Fibroblast of skin of right biceps (primary cell): Measurements from ENCODE around the gene RNF144A.

Source experiments
- DNase-seq: peaks from one replicate; pipeline ENCODE4 v3.0.0-alpha.2; 2013

RNF144A gene

DNA sequence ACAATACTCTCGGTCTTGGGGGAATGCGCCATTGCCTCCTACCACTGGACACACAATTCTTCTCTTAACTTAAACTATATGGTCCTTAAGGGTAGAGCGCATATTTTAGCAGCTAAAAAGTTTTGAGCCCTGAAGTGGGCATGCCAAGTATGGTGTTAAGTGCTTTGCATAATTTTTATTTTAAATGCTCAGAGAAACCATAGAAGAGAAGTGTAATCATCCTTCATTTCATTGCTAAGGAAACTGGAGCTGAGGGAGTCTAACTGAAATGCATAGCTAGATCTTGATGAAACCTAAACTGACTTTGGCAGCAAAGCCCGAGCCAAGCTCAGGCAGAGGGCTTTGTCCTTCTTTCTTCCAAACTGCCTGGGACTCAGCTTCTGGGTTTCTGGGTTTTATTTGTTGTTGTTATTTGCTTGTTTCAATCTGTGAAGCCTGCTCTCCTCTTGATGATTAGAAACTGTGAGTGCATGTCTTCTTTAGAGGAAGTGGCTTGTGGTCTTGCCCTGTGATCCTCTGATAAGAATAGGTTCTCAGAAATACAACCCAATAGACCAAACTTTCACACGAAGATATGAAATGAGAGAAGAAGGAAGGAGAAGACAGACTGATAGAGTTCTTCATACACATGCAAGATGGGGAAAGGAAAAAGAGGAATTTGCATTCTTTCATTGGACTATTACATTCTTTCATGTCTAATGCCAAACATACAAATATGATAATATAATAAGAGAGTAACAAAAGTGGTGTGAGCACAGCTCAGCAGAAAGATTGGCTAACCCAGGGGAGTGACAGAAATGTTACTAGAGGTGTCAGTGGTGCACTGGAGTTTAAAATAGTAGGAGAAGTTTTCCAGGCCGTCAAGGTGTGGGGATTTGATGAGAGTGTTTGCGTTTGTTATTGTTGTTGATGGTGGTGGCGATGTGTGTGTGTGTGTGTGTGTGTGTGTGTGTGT, 7.5 kb upstream of the RNF144A start:
- no peak for DNase-seq

DNA sequence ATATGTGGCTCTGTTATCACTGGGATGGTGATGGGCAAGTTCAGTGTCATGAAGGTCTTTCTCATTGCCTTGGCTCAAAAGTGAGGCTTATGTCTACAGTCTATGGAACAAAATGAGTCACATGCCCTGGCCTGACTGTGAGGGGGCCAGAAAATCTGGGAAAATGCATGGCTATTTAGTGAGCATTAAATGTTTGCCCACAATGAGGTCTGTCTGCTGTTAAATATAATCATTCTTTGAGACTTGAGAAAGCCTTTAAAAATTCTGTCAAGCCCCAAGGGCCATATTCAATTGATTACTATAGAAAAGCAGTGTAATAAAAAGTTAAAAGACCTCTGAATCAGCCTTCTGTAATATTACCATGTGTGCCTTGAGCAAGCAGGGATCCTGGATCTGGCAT, 5.5 kb upstream of the RNF144A start:
- DNase-seq, result no peak

DNA sequence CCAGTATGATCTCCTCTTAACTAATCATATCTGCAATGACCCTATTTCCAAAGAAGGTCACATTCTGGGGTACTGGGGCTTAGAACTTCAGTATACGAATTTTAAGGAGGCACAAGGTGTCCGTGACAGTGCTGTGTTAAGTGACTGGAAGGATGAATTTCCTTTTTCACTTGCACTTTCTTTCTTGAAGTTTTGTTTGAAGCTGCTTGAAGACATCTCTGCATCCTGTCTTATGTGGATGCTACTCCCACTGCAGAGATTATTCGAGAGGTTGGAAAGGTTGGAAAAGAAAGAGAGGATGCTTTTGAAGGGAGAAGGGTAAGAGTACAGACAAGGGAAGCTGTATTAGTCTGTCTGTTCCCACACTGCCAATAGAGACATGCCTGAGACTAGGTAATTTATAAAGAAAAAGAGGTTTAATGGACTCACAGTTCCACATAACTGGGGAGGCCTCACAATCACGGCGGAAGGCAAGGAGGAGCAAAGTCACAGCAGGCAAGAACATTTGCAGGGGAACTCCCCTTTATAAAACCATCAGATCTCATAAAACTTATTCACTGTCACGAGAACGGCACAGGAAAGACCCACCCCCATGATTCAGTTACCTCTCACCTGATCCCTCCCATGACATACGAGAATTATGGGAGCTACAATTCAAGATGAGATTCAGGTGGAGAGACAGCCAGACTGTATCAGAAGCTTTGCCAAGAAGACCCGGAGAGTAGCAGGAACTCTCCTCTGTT, 3.6 kb upstream of the RNF144A start:
- no peak for DNase-seq

DNA sequence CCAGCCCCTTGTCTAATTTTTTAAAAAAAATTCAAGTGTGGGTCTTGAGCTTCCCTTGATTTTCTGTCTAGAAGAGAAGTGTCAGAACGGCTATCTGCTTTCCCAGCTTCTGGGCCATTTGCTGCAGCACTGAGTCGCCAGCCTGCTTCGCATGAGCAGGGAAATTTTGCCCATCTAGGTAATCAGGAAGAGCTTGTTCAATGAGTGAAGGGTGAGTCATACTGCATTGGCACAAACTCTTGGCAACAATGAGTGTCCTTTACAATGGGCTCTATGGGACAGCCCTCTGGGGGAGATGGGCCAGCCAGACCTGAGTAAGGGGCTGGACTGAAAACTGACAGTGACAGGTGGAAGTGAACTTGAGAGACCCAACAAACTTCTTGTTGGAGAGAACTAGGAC, 2.4 kb upstream of the RNF144A start:
- peak; percentile 30 for DNase-seq

DNA sequence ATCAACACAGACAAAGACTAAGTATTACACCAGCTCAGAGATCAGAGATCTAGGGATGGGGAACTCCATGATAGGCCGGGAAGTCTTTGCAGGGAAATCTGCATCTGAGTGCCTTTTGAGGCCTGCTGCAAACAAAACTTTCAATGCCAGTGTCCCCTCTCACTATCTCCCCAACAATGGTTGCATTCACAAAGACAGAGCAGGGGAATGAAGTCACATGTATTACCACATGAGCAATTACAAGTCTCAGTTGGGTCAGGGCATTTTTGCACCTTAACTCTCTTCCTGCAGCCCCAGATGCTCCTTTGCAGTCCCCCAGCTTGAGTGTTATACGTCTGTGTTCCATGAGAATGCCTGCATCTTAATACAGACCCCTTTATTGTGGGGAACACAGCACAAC, 1.8 kb upstream of the RNF144A start:
- DNase-seq, result no peak

DNA sequence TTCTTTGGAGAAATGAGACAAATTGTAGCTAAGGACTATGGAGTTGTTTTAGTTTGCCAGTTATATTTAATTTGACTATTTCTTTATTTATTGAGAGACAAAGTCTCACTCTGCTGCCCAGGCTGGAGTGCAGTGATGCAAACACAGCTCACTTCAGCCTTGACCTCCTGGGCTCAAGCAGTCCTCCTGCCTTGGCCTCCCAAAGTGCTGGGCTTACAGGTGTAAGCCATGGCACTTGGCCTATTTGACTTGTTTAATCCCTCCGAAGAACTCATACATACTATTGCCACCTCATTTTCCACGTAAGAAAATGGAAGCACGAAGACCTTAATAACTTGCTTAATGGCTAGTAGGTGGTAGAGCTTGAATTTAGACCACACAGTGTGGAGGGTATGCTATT, 988 bp upstream of the RNF144A start:
- DNase-seq, result no peak

DNA sequence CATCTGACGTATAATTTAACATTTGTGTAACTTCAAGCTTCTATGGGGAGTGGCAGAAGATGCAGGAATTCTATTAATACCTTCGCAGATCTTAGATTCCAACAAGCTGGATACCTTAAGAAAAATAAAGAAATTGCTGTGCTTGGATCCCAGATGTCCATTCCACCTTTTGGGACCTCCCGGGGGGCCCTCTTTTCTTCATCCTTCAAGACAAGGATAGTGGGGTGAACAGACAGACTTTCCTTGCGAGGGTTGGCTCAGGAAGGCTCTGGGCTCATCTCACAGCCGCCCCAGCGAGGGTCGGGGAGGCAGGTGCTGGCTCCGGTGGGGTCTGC, 509 bp upstream of the RNF144A start:
- no peak for DNase-seq

DNA sequence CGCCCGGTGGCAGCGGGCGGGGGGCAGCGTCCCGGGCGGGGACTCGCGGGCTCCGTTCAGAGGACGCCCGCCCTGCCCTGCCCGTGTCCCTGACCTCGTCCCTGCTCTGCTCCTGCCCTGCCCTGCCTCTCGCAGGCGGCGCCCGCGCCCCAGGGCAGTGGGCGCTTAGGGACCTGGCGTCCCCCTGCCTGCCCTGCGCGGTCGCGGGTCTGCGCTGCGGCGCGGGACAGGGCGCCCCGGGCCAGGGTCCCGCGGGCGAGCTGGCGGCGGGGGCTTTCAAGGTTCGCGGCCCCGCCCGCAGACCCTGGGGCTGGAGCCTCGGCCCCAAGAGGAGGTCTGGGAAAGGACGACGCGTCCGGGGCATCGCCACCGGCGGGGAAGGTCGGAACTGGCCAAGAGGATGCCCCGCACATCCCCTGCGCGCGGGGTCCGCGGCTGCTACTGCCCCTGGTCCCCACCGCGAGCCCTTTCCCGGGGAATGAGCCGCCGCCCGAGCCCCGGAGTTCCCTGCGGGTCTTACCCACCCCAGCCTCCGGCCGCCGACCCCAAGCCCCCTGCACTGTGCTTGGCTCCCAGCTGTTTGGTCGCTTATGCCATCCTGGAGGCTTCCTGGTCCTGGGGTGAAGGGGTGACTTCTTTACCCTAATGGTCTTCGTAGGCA, 679 bp downstream of the RNF144A start:
- DNase-seq, result no peak

DNA sequence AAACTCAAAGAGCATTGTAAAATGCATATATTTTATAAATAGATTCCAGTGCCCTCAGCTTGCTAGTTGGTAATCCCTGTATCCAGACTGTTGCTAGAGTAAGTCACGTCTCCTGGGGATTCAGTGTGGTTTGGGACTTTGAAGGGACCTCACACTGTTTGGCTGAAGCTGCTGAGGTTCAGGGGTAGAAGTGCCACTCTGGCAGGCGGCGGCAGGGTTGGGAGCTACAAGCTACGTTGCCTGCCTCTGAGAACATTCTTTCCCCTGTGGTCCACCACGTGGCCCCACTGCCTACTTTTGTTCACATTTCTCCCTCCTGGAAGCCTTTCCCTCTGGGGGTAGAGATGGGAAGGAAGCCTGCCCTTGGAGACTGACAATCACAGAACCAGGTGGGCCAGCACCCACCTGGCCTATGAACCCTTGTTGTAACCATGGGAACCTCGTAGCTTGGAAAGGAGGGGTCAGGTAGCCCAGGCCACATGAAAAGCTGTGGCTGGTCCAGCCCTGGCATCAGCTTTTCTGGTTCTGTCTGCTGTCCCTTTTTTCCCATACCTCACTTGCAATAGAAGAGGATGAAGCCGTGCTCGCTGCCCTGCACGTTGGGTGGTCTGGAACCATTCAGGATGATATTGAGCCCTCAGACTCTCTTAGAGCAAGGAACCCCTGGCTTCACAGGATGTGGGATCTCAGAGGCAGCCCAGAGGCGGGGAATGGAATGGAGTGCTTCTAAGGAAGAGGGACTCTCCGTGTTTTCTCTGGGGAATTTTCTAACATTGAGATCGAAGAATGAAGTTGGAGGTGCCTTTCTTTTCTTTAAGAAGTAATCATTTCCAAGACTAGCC, 2.9 kb downstream of the RNF144A start:
- DNase-seq, result peak; percentile 31

DNA sequence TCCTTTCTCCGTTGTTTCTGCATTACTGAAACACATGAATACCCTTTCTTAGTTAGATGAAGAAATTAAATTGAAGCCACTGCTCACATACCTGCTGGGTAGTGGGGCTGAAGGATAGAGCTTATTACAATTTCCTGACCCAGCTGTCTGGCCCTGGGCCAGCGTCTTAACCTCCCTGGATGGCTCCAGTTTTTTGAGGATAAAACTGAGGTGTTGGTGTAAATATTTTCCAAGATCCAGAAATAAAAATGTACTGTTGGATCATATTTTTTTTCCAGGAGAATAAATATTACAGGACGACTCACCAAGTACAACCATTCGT, 3.5 kb downstream of the RNF144A start:
- DNase-seq, result no peak

DNA sequence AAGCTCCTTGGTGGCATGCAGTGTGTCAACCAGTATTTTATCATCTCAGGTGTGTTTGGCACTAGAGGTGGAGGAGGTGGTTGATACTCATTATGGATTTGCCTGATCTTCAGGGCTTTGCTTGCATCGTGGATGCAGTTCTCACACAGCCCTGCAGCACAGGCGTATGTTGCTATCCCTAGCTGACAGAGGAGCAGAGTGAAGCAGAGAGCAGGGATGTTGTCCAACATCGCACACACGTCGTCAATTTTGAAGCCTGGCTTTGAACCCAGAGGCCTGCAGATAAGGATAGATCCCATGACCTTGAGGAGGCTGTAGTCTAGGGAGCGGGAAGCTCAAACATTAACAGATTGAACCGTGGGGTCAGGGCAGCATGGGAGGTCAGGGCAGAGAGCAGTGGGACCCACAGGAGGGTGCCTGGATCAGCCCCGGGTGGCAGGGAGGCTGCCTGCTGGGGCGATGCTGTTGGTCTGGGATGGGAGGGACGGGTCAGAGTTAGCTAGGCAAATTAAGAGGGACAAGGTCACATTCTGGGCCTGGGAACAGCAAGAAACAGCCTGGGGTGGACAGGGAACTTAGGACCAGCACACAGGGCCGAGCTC, 4.2 kb downstream of the RNF144A start:
- no peak for DNase-seq

DNA sequence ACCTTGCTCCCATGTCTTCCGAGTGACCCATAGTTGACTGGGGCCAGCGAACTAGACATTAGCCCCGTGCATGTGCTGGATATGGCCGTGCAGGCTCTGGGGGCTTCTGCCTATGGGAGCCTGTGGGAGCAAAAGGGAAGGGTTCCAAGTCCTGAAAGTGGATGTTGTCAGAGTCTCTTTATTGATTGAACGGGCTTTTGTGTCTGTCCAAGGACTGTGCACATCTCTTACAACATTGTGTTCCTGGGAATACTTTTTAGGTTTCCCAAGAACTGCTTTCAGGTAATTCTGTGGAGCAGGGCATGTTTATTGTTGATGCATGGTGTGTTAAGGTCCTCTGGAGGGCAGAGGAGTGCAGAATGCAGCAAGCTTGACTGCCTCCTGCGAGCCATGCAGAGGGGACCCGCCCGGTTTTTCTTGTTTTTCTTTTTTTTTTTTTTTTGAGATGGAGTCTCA, 5.0 kb downstream of the RNF144A start:
- no peak for DNase-seq

DNA sequence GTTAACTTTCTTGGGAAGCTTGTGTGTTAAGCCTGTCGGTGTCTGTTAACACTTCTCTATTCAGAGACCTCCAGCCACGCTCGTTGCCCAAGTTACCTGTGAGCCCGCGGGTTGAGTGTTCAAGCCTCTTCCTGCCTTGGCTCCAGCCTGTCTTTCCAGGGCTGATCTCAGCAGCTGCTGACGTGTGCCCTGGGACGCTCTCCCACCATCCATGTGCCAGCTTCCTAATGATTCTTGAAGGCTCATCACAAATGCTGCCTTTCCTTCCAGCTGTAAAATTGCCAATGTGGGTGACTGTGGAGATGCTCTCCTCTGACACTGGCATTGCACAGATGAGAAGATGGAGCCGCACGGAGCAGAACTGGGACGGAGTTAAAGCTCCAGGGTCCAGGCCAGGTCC, 6.1 kb downstream of the RNF144A start:
- DNase-seq, result no peak

DNA sequence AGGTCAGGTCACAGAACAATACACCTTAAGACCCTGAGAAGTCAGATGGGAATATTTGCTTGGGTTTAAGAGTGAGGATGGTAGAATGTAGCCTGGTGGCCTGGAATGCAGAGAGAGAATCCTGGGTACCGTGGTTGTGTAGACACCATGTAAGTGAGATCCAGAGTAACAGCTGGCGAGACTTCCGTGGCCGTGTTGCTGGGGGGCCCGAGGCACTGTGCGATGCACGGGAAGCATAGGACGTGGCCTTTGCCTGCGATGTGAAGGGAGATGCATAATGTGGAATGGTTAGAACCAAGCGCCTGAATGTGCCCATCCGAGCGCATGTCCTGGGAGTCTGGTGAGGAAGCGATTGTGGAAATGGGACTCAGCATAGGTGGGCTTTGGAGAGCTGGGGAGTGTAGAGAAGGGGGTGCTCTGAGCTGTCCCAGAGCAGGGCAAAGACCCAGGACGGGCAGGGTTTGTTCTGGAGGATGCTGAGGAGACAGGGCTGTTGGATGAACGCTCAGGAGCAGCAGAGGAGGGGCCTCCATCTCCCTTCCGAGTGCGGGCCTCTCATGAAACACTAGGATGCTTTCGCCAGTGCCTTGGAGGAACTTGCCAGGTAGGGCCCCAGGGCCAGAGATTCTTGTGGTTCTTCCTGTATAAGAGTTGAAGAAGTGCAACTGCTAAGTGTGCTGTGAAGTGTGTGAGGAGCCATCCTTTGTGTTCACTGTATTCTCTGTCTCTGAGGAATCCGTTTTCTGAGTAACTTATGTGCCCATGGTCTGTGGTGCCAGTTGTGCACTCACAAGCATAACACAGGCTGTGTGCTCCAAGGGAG, 7.1 kb downstream of the RNF144A start:
- DNase-seq, result no peak

DNA sequence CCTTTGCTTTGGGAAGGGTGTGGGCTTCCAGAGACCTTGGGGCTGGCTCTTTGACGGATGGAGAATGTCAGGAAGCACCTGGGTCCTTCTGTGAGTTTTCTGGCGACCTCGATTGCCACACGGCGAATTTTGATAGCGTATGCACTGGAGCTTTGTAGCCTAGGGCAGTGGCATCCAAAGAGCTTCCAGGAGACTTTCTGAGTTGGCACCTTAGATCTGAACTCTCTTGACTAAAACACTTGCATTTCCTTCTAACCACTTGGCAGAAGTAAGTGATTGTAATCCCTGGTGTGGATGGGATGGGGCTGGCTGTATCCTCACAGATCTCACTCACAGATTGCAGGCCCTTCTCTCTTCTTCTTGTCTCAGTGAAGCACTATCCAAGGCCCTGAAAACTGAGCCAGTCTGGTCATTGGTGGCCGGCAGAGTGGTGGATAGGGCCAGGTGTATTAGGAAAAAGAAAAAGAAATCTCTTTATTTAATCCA, 7.8 kb downstream of the RNF144A start:
- DNase-seq, result no peak

DNA sequence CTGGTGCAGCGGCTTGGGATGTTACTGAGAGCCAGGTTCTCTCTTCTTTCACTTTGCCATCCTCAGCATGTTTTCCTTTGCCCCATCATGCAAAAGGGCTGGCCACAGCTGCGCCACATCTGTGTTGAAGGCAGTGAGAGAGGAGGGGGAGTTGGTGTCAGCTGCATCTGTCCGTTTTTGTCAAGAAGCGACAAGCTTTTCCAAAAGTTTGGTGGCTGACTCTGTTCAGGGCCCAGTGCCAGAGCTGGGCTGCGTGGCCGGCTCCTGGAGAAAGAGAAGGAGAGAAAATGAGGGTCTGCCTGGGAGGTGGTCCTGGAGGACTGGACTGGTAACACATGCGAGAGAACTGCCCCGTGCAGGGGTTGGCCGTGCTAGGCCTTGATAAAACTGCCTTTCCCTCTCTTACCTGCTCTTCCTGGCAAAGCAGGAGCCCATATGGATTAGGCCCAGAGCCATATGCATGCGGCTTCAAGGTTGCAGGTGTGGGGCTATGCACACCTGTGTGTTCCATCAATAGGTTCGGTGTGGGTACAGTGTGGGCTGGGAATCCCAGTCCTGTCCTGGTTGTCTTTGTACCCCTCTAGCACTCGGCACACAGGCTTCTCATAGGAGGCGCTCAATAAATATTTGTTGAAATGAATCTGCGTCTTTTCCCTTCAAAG, 9.0 kb downstream of the RNF144A start:
- DNase-seq, result no peak

DNA sequence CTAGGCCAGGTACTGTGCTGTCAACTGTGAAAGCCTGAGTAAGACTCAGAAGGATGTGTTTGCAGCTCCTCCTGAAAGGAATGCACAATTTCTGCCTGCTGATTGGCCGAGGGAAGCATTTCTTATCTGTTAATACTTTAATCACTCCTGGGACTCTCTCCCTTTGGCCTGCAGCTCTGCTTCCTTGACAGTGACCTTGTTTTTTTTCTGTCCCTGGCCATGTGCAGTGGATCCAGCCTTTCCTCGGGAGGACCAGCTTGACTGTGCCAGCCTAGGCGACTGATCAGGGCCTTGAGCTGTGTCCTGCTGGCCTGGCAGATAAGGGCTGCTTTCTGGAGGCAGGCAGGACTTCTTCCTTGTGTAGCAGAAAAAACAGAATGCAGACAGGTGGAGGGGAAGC, 10.0 kb downstream of the RNF144A start:
- DNase-seq, result no peak

DNA sequence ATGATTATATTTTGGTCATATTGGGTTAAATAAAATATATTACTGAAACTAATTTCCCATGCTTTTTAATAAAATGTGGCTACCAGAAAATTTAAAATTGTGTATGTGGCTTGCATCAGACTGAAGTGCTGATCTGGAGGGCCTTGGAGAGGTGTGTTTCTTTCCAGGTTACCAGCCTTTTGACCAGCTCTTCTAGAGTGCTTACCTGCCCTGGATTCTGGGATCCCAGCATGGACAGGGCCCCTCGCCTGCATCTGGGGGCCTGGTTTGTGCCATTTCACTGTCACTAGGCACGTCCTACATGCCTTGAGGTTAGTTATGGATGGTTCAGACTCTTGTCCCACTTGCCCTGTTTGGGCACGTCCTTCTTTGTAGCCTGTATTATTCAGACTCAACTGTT, 10.5 kb downstream of the RNF144A start:
- DNase-seq, result no peak

DNA sequence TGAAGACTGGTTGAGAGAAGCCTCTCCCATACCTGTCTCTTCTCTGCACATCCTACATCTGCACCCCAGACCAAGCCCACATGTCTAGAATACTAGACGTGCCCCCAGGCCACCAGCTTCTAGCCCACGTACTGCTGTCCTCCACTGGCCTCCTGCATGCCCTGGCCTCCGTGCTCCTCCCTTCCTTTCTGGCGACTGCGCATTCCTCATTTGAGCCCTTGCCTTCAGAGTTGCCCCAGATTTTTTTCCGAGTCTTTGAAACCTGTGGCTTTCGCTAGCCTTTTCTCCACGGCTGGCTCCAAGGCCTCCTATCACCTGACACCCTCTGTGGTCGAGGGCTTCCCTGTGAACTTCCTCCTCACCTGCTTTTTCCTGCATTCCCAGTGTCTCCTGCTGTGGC, 11.2 kb downstream of the RNF144A start:
- no peak for DNase-seq

DNA sequence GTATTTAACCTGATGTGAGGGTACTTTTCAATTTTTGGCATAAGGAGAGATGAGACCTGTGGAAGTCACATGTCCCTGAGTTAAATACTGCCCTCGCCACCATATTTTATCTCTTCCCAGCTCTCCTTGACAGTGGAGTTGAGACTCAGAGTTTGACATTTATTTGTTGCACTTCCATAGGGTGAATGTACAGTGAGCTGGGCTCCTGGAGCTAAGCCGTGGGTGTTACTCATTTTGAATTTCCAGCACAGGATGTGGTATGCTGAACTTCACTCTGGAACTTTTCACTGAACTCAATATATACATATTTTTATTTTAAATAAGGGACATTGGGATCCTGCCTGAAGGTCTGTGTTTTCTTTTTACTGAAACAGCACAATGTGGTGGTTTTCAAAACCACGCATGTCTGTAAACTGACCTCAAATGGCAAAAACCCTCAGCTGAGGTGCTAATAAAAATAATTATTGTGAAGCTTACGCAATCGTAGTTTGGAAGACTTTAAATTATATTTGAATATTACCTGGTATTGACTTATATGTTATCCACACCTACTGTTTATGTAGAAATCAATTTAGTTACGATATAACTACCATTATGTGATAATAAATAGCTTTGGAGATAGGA, 12.1 kb downstream of the RNF144A start:
- peak; percentile 50 for DNase-seq
